OCI-LY3 (cell line): ENCODE measurements around the gene C22orf39.
A peak's percentile ranks its signal among the peaks of the same experiment; 100 is the strongest.
"Not testable (repeated sequence)": the region's sequence is repeated elsewhere in the genome, so short reads cannot be mapped to it uniquely, and the experiment has no call there.

Experiments used
- H2AFZ ChIP-seq: fragments of 200-600, 300-600 bp; shearing (Covaris generic); 2 replicates; pipeline ENCODE4 v1.6.0; 2014; ENCODE audit warnings: antibody characterized with exemption, low read depth, low read length
- H3K27ac ChIP-seq: fragments of 200-600, 300-600 bp; sonication (generic); 2 replicates; pipeline ENCODE4 v1.5.1; 2014; ENCODE audit warnings: mild to moderate bottlenecking, low read length, moderate library complexity, mixed read lengths
- H3K27me3 ChIP-seq: fragments of 200-600, 300-600 bp; sonication (generic); 2 replicates; pipeline ENCODE4 v1.6.1; 2014; ENCODE audit warnings: low read depth, low read length, mixed read lengths
- H3K36me3 ChIP-seq: fragments of 200-600, 300-600 bp; sonication (generic); replicated peaks from 2 replicates; pipeline ENCODE3; 2014; ENCODE audit warnings: low read depth, low read length, mixed read lengths
- H3K4me1 ChIP-seq: fragments of 300-600, 200-600 bp; sonication (generic); 2 replicates; pipeline ENCODE4 v1.6.1; 2014; ENCODE audit warnings: low read length, mixed read lengths
- H3K4me2 ChIP-seq: fragments of 200-600, 300-600 bp; sonication (generic); 2 replicates; pipeline ENCODE4 v1.6.1; 2014; ENCODE audit warnings: low read length, mixed read lengths
- H3K4me3 ChIP-seq: fragments of 300-600, 200-600 bp; sonication (generic); 2 replicates; pipeline ENCODE4 v1.5.1; 2014; ENCODE audit warnings: antibody characterized with exemption, mild to moderate bottlenecking, low read length, moderate library complexity
- H3K79me2 ChIP-seq: fragments of 300-600, 200-600 bp; shearing (Covaris generic); 2 replicates; pipeline ENCODE4 v1.6.1; 2014; ENCODE audit warnings: mild to moderate bottlenecking, low read length, mixed read lengths
- H3K9ac ChIP-seq: fragments of 300-600, 200-600 bp; shearing (Covaris generic); 2 replicates; pipeline ENCODE4 v1.6.0; 2014; ENCODE audit warnings: mild to moderate bottlenecking, low read length, moderate library complexity
- H3K9me3 ChIP-seq: fragments of 200-600, 300-600 bp; shearing (Covaris generic); 2 replicates; pipeline ENCODE4 v1.6.1; 2014; ENCODE audit warnings: low read length, mixed read lengths; ENCODE audit not compliant: insufficient read depth
- H4K20me1 ChIP-seq: fragments of 200-600, 300-600 bp; sonication (generic); 2 replicates; pipeline ENCODE4 v1.6.1; 2016; ENCODE audit warnings: low read length, mixed read lengths; ENCODE audit not compliant: insufficient read depth
- EZH2phosphoT487 ChIP-seq: fragments of 200-600 bp; shearing (Covaris generic); IDR thresholded peaks from 2 replicates; pipeline ENCODE4 v1.6.1; 2018; ENCODE audit warnings: antibody characterized with exemption, mixed run types, low read depth
- TF ChIP-seq, protein P1 (sequence below): fragments of 200-600, 300-600 bp; sonication (generic); IDR thresholded peaks from 2 replicates; pipeline ENCODE4 v1.5.1; 2014; ENCODE audit warnings: antibody characterized with exemption, low read length, low read depth

C22orf39 gene

DNA sequence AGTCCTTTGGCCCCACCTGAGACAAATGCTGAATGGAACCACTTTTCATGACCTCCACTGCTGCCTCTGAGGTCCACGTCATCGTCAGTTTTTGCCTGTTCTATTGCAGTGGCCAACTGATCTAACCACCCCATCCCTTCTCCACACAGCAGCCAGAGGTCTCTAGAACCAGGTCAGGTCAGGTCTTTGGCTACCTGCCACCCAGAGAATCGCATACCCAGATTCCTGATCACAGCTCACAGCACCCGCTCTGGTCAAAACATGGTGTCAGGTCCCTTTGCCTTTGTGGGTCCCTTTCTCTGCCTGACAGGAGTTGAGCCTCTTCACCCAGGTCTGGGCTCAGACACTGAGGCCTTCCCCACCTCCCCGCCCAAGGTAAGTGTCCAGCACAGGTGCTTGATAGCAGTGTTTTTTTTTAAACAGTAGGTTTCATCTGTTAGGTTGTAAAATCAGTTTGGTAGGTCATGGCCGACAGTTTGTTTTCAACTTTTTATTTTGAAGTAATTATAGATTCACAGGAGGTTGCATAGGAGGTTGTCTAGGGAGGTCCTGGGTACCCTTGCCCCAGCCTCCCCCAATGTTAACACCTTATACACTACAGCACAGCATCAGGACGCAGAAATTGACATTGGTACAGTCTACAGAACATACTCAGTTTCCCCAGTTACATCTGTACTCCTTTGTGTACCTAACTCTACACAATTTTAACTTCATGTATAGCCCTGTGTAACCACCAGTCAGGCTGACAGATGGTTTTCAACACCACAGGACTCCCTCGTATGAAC is 6.9 kb downstream of the C22orf39 start:
- Histone ChIP-seq H4K20me1 (peaks cover 26% of the 10 kb centered on the region; the same call in 1 of the 2 replicates), H3K36me3 (peaks cover 56% of the 10 kb centered on the region), H3K9ac (no peak overlapping the region), H3K79me2 (peaks cover 55% of the 10 kb centered on the region), H2AFZ (no peak overlapping the region), H3K27ac (no peak overlapping the region), H3K4me2 (no peak overlapping the region), H3K4me3 (no peak overlapping the region), H3K4me1 (no peaks in the 10 kb centered on the region; the same call in 1 of the 2 replicates), H3K9me3 (no peaks in the 10 kb centered on the region), H3K27me3 (no peaks in the 10 kb centered on the region)
- no peak for TF ChIP-seq EZH2phosphoT487
- TF ChIP-seq, protein P1, sequence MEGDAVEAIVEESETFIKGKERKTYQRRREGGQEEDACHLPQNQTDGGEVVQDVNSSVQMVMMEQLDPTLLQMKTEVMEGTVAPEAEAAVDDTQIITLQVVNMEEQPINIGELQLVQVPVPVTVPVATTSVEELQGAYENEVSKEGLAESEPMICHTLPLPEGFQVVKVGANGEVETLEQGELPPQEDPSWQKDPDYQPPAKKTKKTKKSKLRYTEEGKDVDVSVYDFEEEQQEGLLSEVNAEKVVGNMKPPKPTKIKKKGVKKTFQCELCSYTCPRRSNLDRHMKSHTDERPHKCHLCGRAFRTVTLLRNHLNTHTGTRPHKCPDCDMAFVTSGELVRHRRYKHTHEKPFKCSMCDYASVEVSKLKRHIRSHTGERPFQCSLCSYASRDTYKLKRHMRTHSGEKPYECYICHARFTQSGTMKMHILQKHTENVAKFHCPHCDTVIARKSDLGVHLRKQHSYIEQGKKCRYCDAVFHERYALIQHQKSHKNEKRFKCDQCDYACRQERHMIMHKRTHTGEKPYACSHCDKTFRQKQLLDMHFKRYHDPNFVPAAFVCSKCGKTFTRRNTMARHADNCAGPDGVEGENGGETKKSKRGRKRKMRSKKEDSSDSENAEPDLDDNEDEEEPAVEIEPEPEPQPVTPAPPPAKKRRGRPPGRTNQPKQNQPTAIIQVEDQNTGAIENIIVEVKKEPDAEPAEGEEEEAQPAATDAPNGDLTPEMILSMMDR: no peak

DNA sequence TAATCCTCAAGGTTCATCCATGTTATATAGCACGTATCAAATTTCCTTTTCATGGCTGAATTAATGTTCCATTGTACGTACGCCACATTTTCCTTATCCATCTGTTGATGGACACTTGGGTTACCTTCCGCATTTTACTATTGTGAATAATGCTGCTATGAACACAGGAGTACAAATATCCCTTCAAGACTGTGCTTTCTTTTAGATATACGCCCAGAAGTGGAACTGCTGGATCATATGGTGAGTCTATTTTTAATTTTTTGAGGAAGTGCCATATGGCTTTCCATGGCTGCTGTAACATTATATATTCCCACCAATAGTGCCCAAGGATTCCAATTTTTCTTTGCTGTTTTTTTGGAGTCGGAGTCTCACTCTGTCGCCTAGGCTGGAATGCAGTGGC is 9.2 kb downstream of the C22orf39 start:
- H3K79me2 ChIP-seq: peaks cover 35% of the 10 kb centered on the region
- no peak overlapping the region for H3K4me2 ChIP-seq

DNA sequence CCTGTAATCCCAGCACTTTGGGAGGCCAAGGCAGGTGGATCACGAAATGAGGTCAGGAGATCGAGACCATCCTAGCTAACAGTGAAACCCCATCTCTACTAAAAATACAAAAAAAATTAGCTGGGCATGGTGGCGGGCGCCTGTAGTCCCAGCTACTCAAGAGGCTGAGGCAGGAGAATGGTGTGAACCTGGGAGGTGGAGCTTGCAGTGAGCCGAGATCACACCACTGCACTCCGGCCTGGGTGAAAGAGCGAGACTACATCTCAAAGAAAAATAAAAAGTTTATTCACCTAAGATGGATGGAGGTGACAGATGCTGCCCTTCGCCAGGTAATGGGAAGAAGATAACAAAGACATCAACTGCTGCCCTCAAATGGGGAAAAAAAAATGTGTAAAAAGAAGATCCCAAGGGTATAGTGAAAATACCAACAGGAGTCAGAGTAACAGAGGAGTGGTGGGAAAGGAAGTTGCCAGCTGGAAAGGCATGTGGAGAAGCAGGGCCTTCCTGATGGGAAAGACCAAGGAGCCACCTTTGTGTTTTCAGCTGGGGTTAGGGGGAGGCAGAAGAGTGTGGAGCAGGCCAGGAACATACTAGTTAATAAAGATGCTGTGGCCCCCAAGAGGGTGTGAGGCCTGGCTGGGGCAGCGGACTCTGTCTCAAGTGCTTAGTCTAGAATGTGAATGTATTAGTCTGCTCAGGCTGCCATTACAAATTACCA is 10.9 kb downstream of the C22orf39 start:
- Histone ChIP-seq H3K36me3 (peaks cover 34% of the 10 kb centered on the region), H3K79me2 (peaks cover 32% of the 10 kb centered on the region), H3K4me1 (peaks cover 11% of the 10 kb centered on the region), H4K20me1 (peaks cover 11% of the 10 kb centered on the region; the same call in 1 of the 2 replicates)
- not testable (repeated sequence) for H3K4me2 ChIP-seq, H3K9ac ChIP-seq, H3K27me3 ChIP-seq, H3K9me3 ChIP-seq, H3K4me3 ChIP-seq, H3K27ac ChIP-seq, H2AFZ ChIP-seq

More for the DNA sequence above, 9.2 kb downstream of the C22orf39 start:
- Histone ChIP-seq H3K27ac (no peak overlapping the region), H3K36me3 (peaks cover 46% of the 10 kb centered on the region), H4K20me1 (peaks cover 18% of the 10 kb centered on the region; the same call in 1 of the 2 replicates), H3K9ac (no peak overlapping the region), H2AFZ (no peak overlapping the region), H3K9me3 (no peaks in the 10 kb centered on the region), H3K4me3 (no peak overlapping the region), H3K27me3 (no peaks in the 10 kb centered on the region), H3K4me1 (peaks cover 8% of the 10 kb centered on the region)
- TF ChIP-seq, protein P1: no peak
- no peak for TF ChIP-seq EZH2phosphoT487

DNA sequence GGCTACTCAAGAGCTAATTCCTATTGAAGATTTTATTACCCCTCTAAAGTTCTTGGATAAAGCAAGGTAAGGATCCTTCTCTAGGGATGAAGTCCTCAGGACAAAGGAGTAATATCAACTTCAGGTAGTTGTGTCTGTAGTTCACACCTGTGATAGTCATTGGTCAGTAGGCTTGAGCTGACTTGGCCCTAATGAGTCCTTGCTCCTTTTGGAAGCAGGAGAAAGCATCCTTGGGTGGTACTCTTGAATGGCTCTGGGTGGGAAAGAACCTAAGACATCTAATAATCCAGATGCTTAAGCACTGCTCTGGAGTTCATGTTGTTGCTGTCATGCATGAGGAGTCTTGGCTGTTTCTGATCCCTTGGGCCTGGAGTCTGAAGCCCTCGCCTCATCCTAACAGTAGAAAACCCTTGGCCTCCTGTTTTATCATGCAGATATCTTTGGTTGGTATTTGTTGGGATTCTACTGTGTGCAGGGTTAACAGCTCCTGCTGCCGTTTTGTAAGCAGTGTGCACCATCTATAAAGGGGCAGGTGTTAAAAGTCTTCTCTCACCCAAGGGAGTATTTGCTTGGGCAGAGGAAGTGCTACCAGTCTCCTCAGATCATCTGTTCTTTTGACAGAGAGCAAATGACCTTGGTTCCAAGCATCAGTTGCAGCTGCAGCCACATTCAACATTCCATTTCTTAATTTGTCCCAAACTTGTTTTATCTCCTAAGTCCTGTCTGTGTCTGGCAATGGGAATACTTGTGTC is 12.5 kb downstream of the C22orf39 start:
- Histone ChIP-seq H3K4me2 (no peak overlapping the region), H3K27me3 (no peaks in the 10 kb centered on the region), H3K9me3 (no peaks in the 10 kb centered on the region), H3K79me2 (peaks cover 34% of the 10 kb centered on the region), H3K4me3 (no peak overlapping the region), H3K27ac (peak overlapping the region; percentile 23; the same call in 1 of the 2 replicates), H3K9ac (no peak overlapping the region), H3K36me3 (peaks cover 23% of the 10 kb centered on the region), H2AFZ (no peak overlapping the region), H4K20me1 (peaks cover 9% of the 10 kb centered on the region), H3K4me1 (peaks cover 19% of the 10 kb centered on the region)
- TF ChIP-seq, protein P1: no peak
- TF ChIP-seq EZH2phosphoT487: no peak
